Keratinocyte (primary cell): Measurements from ENCODE around the gene EIF4G1. TPM values are rescaled to one million over a fixed set of nuclear protein-coding genes. Genes with fewer than 3 reads are reported as not detected.

Source experiments
- DNase-seq: peaks from one replicate; pipeline ENCODE4 v3.0.0-alpha.2; 2011; ENCODE audit warnings: low read depth, missing footprints, low spot score
- FAIRE-seq: peaks from 2 replicates; lab custom pipeline; 2011; peaks lifted over from hg19 to GRCh38; lab: Jason Lieb, UNC
- H2AFZ ChIP-seq: 2 replicates; pipeline ENCODE4 v1.6.0; 2012; ENCODE audit warnings: low read length, control low read depth, inconsistent platforms; ENCODE audit not compliant: control insufficient read depth
- H3K27ac ChIP-seq: 2 replicates; pipeline ENCODE4 v1.5.1; 2011; ENCODE audit warnings: low read length; ENCODE audit not compliant: control insufficient read depth, insufficient read depth
- H3K27me3 ChIP-seq: 3 replicates; pipeline ENCODE4 v1.6.0; 2011; ENCODE audit warnings: low read length; ENCODE audit not compliant: control insufficient read depth, insufficient read depth; ENCODE audit errors: extremely low read depth
- H3K36me3 ChIP-seq, 2 experiments: 2 replicates in 1 of 2; 3 replicates in 1 of 2; pipeline ENCODE4 v1.5.1; 2011; ENCODE audit warnings: low read length in 2 of 2, mild to moderate bottlenecking in 1 of 2; ENCODE audit not compliant: control insufficient read depth in 2 of 2, insufficient read depth in 2 of 2; ENCODE audit errors: extremely low read depth in 1 of 2
- H3K4me1 ChIP-seq: 3 replicates; pipeline ENCODE4 v1.5.1; 2011; ENCODE audit warnings: low read length; ENCODE audit not compliant: control insufficient read depth, insufficient read depth; ENCODE audit errors: extremely low read depth
- H3K4me2 ChIP-seq: 3 replicates; pipeline ENCODE4 v1.6.0; 2011; ENCODE audit warnings: low read depth, low read length; ENCODE audit not compliant: control insufficient read depth, insufficient read depth; ENCODE audit errors: extremely low read depth
- H3K4me3 ChIP-seq, 3 experiments: fragments of 200-600 bp in 1 of 3; sonication (generic) in 1 of 3; 2 replicates in 2 of 3; 3 replicates in 1 of 3; pipeline ENCODE4 v1.5.1; 2011 to 2016; ENCODE audit warnings: low read length in 3 of 3, mild to moderate bottlenecking in 3 of 3, control low read depth in 2 of 3, inconsistent platforms in 1 of 3, low read depth in 1 of 3, mixed read lengths in 1 of 3, mixed run types in 1 of 3, moderate library complexity in 1 of 3; ENCODE audit not compliant: control insufficient read depth in 2 of 3, insufficient read depth in 2 of 3; ENCODE audit errors: extremely low read depth in 1 of 3
- H3K79me2 ChIP-seq: 2 replicates; pipeline ENCODE4 v1.6.0; 2012; ENCODE audit warnings: low read length; ENCODE audit not compliant: control insufficient read depth, insufficient read depth
- H3K9ac ChIP-seq: 3 replicates; pipeline ENCODE4 v1.6.0; 2011; ENCODE audit warnings: low read length; ENCODE audit not compliant: control insufficient read depth, insufficient read depth; ENCODE audit errors: extremely low read depth
- H3K9me1 ChIP-seq: 3 replicates; pipeline ENCODE4 v1.6.0; 2011; ENCODE audit warnings: low read length; ENCODE audit not compliant: control insufficient read depth, insufficient read depth; ENCODE audit errors: extremely low read depth
- H3K9me3 ChIP-seq: 2 replicates; pipeline ENCODE4 v1.5.1; 2012; ENCODE audit warnings: low read depth, low read length; ENCODE audit not compliant: control insufficient read depth
- H4K20me1 ChIP-seq: 3 replicates; pipeline ENCODE4 v1.6.0; 2011; ENCODE audit warnings: low read length; ENCODE audit not compliant: control insufficient read depth, insufficient read depth; ENCODE audit errors: extremely low read depth
- EZH2 ChIP-seq: IDR thresholded peaks from one replicate; pipeline ENCODE4 v1.6.1; 2012; ENCODE audit warnings: inconsistent platforms, mild to moderate bottlenecking, low read length, moderate library complexity
- dilution Hi-C: fragments of 300-500 bp; cut with MboI; formaldehyde crosslinking; loops from one replicate; pipeline ENCODE4 v1.7.0; 2020; ENCODE audit warnings: low sequenced_read_pairs; ENCODE audit not compliant: extremely low pct_ligation_motif_present
- polyA plus RNA-seq, 5 experiments: library from polyadenylated mRNA; depleted of rRNA in 3 of 5; stranded (reverse) in 3 of 5; stranded (forward) in 1 of 5; unstranded in 1 of 5; fragments of >200 nt; gene quantifications; 1 replicate in 1 of 5; 2 replicates in 3 of 5; 3 replicates in 1 of 5; pipeline versions ENCODE4 v1.2.1 to v1.2.3, GENCODE V29; 2011 to 2012; ENCODE audit warnings: missing spikeins in 2 of 5, low read depth in 1 of 5, low replicate concordance in 1 of 5
- TF ChIP-seq, protein P1 (sequence below), 3 experiments: IDR thresholded peaks in 1 of 3; conservative IDR thresholded peaks in 1 of 3; optimal IDR thresholded peaks in 1 of 3; 2 replicates in 2 of 3; 3 replicates in 1 of 3; pipeline versions ENCODE3 to v1.5.1; 2011; ENCODE audit warnings: low read length in 3 of 3, mild to moderate bottlenecking in 3 of 3, moderate library complexity in 2 of 3, control low read depth in 1 of 3, inconsistent platforms in 1 of 3; ENCODE audit not compliant: insufficient read depth in 2 of 3; ENCODE audit errors: extremely low read depth in 1 of 3

The EIF4G1 gene
- polyA plus RNA-seq, 1 donor (not counting 4 experiments of a cell fraction or from before 2014, with no cell fraction given), result 225 TPM

DNA sequence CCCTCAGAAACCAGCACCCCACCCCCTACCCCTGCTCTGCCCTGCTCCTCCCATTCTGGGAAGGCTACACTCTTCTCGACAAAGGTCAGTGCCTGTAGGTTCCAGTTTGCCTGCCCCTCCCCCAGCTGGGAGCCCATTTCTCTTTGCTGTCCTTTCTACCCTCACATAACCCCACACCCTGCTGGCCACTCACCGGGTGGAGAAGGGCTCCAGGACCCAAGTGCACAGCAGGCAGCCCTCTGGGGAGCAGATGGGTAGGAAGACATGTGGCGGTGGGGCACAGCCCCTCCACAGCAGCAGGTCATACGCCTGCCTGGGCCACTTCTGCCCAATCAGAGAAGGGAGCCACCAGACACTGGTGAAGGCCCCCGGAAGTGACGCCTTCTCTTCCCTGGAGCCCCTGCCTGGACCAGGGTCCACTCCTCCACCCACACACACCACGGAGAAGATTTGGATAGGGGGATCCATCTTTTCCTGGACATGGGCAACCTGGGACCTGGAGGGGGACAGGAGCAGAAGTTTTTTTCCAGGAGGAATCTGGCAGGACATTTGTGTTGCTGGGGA is 63.6 kb downstream of the EIF4G1 start, which contains the start of gene THPO:
Gene THPO, minus strand, starts transcription at position 326 of the 564 bp plus-strand sequence. CDS start 1,948 bp downstream, outside the sequence.
- Histone ChIP-seq H3K9me3 (no peaks in the 10 kb centered on the region), H3K9me1 (no peaks in the 10 kb centered on the region), H3K9ac (no peak within 1 kb of the TSS), H3K4me2 (no peak within 1 kb of the TSS), H3K27ac (no peak within 1 kb of the TSS), H3K79me2 (no peaks in the 10 kb centered on the region), H4K20me1 (no peaks in the 10 kb centered on the region), H3K36me3 (no peaks in the 10 kb centered on the region), H2AFZ (no peak within 1 kb of the TSS), H3K4me3 (no peak within 1 kb of the TSS), H3K4me1 (no peaks in the 10 kb centered on the region), H3K27me3 (peaks cover 78% of the 10 kb centered on the region)
- TF ChIP-seq EZH2, result no peak
- TF ChIP-seq, protein P1, sequence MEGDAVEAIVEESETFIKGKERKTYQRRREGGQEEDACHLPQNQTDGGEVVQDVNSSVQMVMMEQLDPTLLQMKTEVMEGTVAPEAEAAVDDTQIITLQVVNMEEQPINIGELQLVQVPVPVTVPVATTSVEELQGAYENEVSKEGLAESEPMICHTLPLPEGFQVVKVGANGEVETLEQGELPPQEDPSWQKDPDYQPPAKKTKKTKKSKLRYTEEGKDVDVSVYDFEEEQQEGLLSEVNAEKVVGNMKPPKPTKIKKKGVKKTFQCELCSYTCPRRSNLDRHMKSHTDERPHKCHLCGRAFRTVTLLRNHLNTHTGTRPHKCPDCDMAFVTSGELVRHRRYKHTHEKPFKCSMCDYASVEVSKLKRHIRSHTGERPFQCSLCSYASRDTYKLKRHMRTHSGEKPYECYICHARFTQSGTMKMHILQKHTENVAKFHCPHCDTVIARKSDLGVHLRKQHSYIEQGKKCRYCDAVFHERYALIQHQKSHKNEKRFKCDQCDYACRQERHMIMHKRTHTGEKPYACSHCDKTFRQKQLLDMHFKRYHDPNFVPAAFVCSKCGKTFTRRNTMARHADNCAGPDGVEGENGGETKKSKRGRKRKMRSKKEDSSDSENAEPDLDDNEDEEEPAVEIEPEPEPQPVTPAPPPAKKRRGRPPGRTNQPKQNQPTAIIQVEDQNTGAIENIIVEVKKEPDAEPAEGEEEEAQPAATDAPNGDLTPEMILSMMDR (optimal IDR thresholded peaks at IDR 0.05 in 1 of 3, IDR thresholded peaks at IDR 0.05 in 1 of 3, conservative IDR thresholded peaks at IDR 0.05 in 1 of 3; ENCODE audit: extremely low read depth in 1 of 3, insufficient read depth in 2 of 3, low read length in 3 of 3), result no peak
- FAIRE-seq, result no peak
- dilution Hi-C loops, result no loop called here
- no peak for DNase-seq

DNA sequence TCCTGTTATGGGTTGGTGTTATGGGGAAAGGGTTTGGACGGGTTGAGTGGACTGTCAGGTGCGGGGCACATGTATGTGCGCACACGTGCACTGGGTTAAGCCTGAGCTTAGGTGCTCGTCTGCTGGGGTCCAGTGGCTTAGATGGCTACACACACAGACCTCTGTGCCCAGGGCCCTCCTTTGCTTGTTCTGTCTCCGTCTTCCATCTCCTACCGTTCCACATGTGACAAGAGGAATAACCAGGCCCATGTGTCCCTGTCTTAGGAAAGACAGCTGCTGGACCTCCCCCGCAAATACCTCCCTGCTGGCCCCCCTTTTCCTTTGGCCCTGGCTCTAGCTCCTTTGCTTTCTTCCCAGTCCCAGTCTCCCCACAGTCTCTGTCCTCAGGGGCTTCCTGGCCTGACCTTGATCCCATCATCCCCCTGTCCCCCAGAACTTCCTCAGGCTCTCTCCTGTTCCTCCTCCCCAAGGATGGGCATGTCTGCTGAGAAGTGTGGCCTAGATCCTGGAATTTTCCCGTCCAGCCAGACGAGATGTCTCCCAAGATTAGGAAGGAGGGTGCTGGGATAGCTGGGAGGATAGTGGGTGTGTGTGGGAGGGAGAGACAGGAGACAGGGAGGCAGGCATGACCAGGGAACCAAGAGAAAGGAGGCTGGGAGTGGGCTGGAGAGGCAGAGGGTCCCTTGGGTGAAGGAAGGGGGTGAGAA is 64.4 kb downstream of the EIF4G1 start:
- no peaks in the 10 kb centered on the region for H3K79me2 ChIP-seq
- DNase-seq, result no peak
- peaks cover 81% of the 10 kb centered on the region for H3K27me3 ChIP-seq
- no peaks in the 10 kb centered on the region for H3K9me3 ChIP-seq
- peak; percentile 95 for TF ChIP-seq EZH2
- TF ChIP-seq, protein P1 (optimal IDR thresholded peaks at IDR 0.05 in 1 of 3, IDR thresholded peaks at IDR 0.05 in 1 of 3, conservative IDR thresholded peaks at IDR 0.05 in 1 of 3; ENCODE audit: extremely low read depth in 1 of 3, insufficient read depth in 2 of 3, low read length in 3 of 3), result no peak
- H2AFZ ChIP-seq, result no peak overlapping the region
- dilution Hi-C loops, result no loop called here
- no peak overlapping the region for H3K4me3 ChIP-seq
- H3K9me1 ChIP-seq, result no peaks in the 10 kb centered on the region
- no peaks in the 10 kb centered on the region for H4K20me1 ChIP-seq
- H3K4me2 ChIP-seq, result no peak overlapping the region
- H3K36me3 ChIP-seq, result no peaks in the 10 kb centered on the region
- no peak overlapping the region for H3K9ac ChIP-seq
- FAIRE-seq, result no peak
- H3K4me1 ChIP-seq, result no peaks in the 10 kb centered on the region
- no peak overlapping the region for H3K27ac ChIP-seq
